ENCODE results near the gene ARHGAP10.

The ARHGAP10 gene

DNA sequence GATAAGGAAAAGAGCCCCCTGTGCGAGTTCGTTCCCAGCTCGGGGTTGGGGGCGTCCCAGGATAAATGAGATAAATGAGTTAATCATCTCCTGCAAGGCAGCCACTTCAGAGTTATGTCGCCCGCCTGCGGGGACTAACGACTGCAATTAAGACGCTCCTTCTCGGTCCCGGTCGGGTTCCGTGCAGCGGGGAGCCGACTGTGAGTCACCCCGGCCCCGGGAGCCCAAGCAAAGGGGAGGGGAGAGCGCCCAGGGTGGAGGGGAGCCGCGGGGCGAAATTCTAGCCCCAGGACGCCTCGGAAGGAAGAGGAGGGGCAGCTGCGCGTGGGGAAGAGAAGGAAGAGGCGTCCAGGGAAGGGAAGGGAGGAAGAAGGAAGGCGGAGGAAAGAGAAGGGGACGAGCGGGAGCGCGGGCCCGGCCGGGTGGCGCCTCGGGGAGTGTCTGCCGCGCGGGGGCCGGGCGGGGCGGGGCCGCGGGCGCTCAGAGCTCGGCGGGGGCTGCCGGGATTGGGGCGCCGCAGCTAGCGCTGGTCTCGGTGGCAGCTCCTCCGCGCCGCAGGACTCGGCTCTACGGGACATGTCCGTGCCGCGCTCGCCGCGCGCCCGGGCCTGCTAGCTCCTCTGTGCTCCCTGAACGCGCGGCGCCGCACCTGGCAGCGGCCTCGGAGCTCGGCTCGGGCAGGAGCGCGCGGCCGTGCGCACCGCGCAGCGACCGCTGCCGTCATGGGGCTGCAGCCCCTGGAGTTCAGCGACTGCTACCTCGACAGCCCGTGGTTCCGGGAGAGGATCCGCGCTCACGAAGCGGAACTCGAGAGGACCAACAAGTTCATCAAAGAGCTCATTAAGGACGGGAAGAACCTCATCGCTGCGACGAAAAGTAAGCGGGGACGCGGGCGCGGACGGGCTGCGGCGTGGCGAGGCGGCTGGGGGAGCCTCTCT is at the start of gene ARHGAP10:
ARHGAP10 (plus strand) TSS at position 509 of the 938 bp plus-strand sequence; CDS start at position 723, 214 bp downstream.
- H3K4me3 ChIP-seq (replicated peaks; ENCODE audit: low read depth, low read length) = peak within 1 kb of the TSS; percentile 79
- TF ChIP-seq CTCF (IDR thresholded peaks at IDR 0.05; ENCODE audit: insufficient read depth, low read length, poor library complexity, severe bottlenecking) = no peak
- no peaks in the 10 kb centered on the region for H3K27me3 ChIP-seq (replicated peaks; ENCODE audit: control insufficient read depth, insufficient read depth, low read length)
- peak; percentile 86 for DNase-seq (ENCODE audit: extremely low read depth, insufficient read length)
- H3K36me3 ChIP-seq (ENCODE audit: control insufficient read depth, insufficient read depth, low read length) = no peaks in the 10 kb centered on the region

DNA sequence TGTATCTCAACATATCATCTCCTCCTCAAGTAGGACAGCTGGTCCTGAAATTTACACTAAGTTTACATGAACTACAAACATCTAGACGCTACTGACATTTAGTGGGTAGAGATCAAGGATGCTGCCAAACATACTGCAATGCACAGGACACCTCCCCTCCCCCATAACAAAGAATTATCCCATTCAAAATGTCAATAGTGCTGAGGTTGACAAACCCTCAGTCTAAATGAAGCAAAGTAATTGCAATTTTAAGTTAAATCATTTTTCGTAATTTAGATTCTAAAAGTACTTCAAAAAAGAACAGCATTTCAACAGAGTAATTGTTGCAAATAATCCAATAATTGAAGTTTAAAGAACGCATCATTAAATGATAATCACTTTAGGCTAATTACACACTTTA is 49.1 kb upstream of the ARHGAP10 start:
- peaks cover 6% of the 10 kb centered on the region for H3K36me3 ChIP-seq (ENCODE audit: control insufficient read depth, insufficient read depth, low read length)
- H3K27me3 ChIP-seq (replicated peaks; ENCODE audit: control insufficient read depth, insufficient read depth, low read length) = no peaks in the 10 kb centered on the region
- no peak for TF ChIP-seq CTCF (IDR thresholded peaks at IDR 0.05; ENCODE audit: insufficient read depth, low read length, poor library complexity, severe bottlenecking)
- DNase-seq (ENCODE audit: extremely low read depth, insufficient read length) = no peak
- H3K4me3 ChIP-seq (replicated peaks; ENCODE audit: low read depth, low read length) = peak overlapping the region; percentile 96

DNA sequence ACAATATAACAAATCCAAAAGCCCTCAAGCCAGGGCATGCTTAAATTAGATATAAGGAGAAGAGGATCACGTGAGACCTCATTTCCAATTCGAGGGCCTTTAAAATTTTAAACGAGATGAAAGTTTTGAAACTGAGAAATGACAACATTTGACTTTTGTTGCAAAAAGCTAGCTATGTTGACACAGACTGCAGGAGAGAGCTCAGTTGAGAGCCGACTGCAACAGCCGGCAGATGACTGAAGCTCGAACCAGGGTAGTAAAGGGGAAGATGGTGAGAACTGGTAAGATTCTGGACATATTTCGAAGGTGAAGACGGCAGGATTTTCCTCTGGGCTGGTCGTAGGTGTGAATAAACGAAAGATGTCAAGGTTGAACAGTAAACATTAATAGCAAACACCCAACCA is 48.7 kb upstream of the ARHGAP10 start:
- DNase-seq (ENCODE audit: extremely low read depth, insufficient read length) = no peak
- no peaks in the 10 kb centered on the region for H3K27me3 ChIP-seq (replicated peaks; ENCODE audit: control insufficient read depth, insufficient read depth, low read length)

DNA sequence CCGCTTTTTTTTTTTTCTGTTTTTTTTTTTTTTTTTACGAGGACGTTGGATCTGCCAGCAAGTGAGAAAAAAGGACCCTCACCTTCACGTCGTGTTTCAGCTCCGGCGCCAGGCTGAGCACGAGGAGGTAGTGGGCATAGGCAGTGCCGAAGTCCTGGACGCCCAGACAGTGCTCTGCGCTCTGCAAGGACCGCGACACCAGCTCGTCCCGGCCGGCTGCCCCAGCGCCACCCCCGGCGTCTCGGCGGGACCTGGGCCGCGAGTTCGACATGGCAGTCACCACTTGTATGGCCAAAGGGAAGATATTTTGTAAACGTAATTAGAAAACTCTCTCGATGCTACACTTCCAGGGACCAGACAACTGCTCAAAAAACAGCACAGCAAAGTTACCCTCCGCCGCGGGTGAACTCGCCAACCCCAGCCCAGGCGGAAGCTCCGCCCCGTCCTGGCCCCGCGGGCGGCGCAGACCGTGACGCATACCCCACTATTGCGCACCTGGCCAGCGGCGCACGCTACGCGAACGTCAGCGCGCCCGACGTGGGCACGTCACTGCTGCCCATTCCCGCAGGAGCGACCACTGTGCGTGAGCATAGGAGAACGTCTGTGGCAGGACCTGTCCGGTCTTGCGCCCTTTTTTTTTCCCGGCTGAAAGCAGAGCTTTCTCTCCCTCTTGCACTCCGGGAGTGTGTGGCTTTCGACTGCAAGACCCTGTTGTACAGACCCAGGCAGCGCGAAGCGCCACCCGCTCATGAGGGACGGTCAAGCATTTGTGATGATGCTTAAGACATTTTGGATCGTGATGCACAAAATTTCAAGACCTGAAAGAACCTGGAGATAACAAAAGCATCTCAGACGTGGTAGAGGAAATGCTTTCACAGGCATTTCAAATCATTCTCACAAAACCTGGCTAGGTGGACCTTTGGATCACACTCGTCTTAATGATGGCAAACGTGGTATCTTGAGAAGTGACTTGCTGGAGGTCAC is 47.9 kb upstream of the ARHGAP10 start, which contains the start of gene PRMT9:
PRMT9 (minus strand) TSS at position 447 of the 984 bp plus-strand sequence; CDS start at position 271, 176 bp downstream.
- H3K36me3 ChIP-seq (ENCODE audit: control insufficient read depth, insufficient read depth, low read length) = peaks cover under 1% of the 10 kb centered on the region
- peak within 1 kb of the TSS; percentile 96 for H3K4me3 ChIP-seq (replicated peaks; ENCODE audit: low read depth, low read length)
- DNase-seq (ENCODE audit: extremely low read depth, insufficient read length) = peak; percentile 94
- TF ChIP-seq CTCF (IDR thresholded peaks at IDR 0.05; ENCODE audit: insufficient read depth, low read length, poor library complexity, severe bottlenecking) = no peak
- no peaks in the 10 kb centered on the region for H3K27me3 ChIP-seq (replicated peaks; ENCODE audit: control insufficient read depth, insufficient read depth, low read length)

More for the DNA sequence above, 48.7 kb upstream of the ARHGAP10 start:
- Histone ChIP-seq H3K4me3 (replicated peaks; ENCODE audit: low read depth, low read length) (peak overlapping the region; percentile 96), H3K36me3 (ENCODE audit: control insufficient read depth, insufficient read depth, low read length) (peaks cover 6% of the 10 kb centered on the region)
- TF ChIP-seq CTCF (IDR thresholded peaks at IDR 0.05; ENCODE audit: insufficient read depth, low read length, poor library complexity, severe bottlenecking) = no peak

- Histone ChIP-seq H3K36me3 (ENCODE audit: control insufficient read depth, insufficient read depth, low read length) (no peaks in the 10 kb centered on the region), H3K4me3 (replicated peaks; ENCODE audit: low read depth, low read length) (no peak overlapping the region), H3K27me3 (replicated peaks; ENCODE audit: control insufficient read depth, insufficient read depth, low read length) (no peaks in the 10 kb centered on the region)
- no peak for DNase-seq (ENCODE audit: extremely low read depth, insufficient read length)
- TF ChIP-seq CTCF (IDR thresholded peaks at IDR 0.05; ENCODE audit: insufficient read depth, low read length, poor library complexity, severe bottlenecking) = no peak
These were observed 42.8 kb upstream of the ARHGAP10 start for GRCh38 chr4:147689067-147689466.
